ENCODE data around the gene SLC35B1.

The SLC35B1 gene

GRCh38 chr17:49691086-49691676 lies 16.6 kb downstream of the SLC35B1 start:
- Histone ChIP-seq H3K4me3 (ENCODE audit: low read length) (no peak overlapping the region), H3K4me1 (ENCODE audit: control insufficient read depth, low read length) (peaks cover 14% of the 10 kb centered on the region)

GRCh38 chr17:49690256-49690655 lies 17.5 kb downstream of the SLC35B1 start:
- Histone ChIP-seq H3K27me3 (ENCODE audit: control insufficient read depth, low read length) (no peaks in the 10 kb centered on the region), H3K9me2 (replicated peaks; ENCODE audit: control insufficient read depth, low read length) (no peaks in the 10 kb centered on the region), H3K4me2 (ENCODE audit: low read length) (no peak overlapping the region), H3K27ac (ENCODE audit: low read depth, low read length) (no peak overlapping the region), H3K9me3 (ENCODE audit: control insufficient read depth, insufficient read depth, low read length) (no peaks in the 10 kb centered on the region), H3K4me1 (ENCODE audit: control insufficient read depth, low read length) (peaks cover 12% of the 10 kb centered on the region), H3F3A (ENCODE audit: control insufficient read depth, insufficient read depth) (no peaks in the 10 kb centered on the region), H3K79me2 (ENCODE audit: control insufficient read depth, low read length) (no peaks in the 10 kb centered on the region), H3K36me3 (ENCODE audit: control insufficient read depth, low read length) (no peaks in the 10 kb centered on the region), H4K20me1 (ENCODE audit: control insufficient read depth, insufficient read depth, low read depth, low read length) (no peaks in the 10 kb centered on the region), H3K4me3 (ENCODE audit: low read length) (no peak overlapping the region)
- no peak for TF ChIP-seq CTCF (IDR thresholded peaks at IDR 0.05; ENCODE audit: low read depth, low read length, poor library complexity, severe bottlenecking)
- no peak for TF ChIP-seq EZH2phosphoT487 (IDR thresholded peaks at IDR 0.05; ENCODE audit: borderline replicate concordance, low read length)

More at GRCh38 chr17:49691086-49691676, 16.6 kb downstream of the SLC35B1 start:
- Histone ChIP-seq H3F3A (ENCODE audit: control insufficient read depth, insufficient read depth) (no peaks in the 10 kb centered on the region), H3K9me3 (ENCODE audit: control insufficient read depth, insufficient read depth, low read length) (no peaks in the 10 kb centered on the region), H4K20me1 (ENCODE audit: control insufficient read depth, insufficient read depth, low read depth, low read length) (no peaks in the 10 kb centered on the region), H3K9me2 (replicated peaks; ENCODE audit: control insufficient read depth, low read length) (no peaks in the 10 kb centered on the region), H3K27me3 (ENCODE audit: control insufficient read depth, low read length) (no peaks in the 10 kb centered on the region), H3K27ac (ENCODE audit: low read depth, low read length) (no peak overlapping the region), H3K79me2 (ENCODE audit: control insufficient read depth, low read length) (no peaks in the 10 kb centered on the region), H3K36me3 (ENCODE audit: control insufficient read depth, low read length) (no peaks in the 10 kb centered on the region), H3K4me2 (ENCODE audit: low read length) (no peak overlapping the region)
- TF ChIP-seq EZH2phosphoT487 (IDR thresholded peaks at IDR 0.05; ENCODE audit: borderline replicate concordance, low read length) (no peak), CTCF (IDR thresholded peaks at IDR 0.05; ENCODE audit: low read depth, low read length, poor library complexity, severe bottlenecking) (no peak)

GRCh38 chr17:49688848-49689247 lies 18.9 kb downstream of the SLC35B1 start:
- Histone ChIP-seq H3K27me3 (ENCODE audit: control insufficient read depth, low read length) (no peaks in the 10 kb centered on the region), H3K4me3 (ENCODE audit: low read length) (no peak overlapping the region), H3K79me2 (ENCODE audit: control insufficient read depth, low read length) (no peaks in the 10 kb centered on the region), H3K36me3 (ENCODE audit: control insufficient read depth, low read length) (no peaks in the 10 kb centered on the region), H3K4me2 (ENCODE audit: low read length) (no peak overlapping the region), H3K9me2 (replicated peaks; ENCODE audit: control insufficient read depth, low read length) (no peaks in the 10 kb centered on the region), H3K4me1 (ENCODE audit: control insufficient read depth, low read length) (peaks cover 9% of the 10 kb centered on the region), H3K9me3 (ENCODE audit: control insufficient read depth, insufficient read depth, low read length) (no peaks in the 10 kb centered on the region), H3K27ac (ENCODE audit: low read depth, low read length) (no peak overlapping the region), H3F3A (ENCODE audit: control insufficient read depth, insufficient read depth) (no peaks in the 10 kb centered on the region), H4K20me1 (ENCODE audit: control insufficient read depth, insufficient read depth, low read depth, low read length) (no peaks in the 10 kb centered on the region)
- TF ChIP-seq EZH2phosphoT487 (IDR thresholded peaks at IDR 0.05; ENCODE audit: borderline replicate concordance, low read length) (no peak), CTCF (IDR thresholded peaks at IDR 0.05; ENCODE audit: low read depth, low read length, poor library complexity, severe bottlenecking) (no peak)
